VCaP (cell line): ENCODE measurements around the gene PTPRE.

Experiments
- H3K27ac ChIP-seq: fragments of 450-650 bp; 2 replicates; pipeline ENCODE4 v1.5.1; 2017
- CTCF ChIP-seq: fragments of 450-650 bp; conservative IDR thresholded peaks from 2 replicates; pipeline ENCODE4 v1.5.1; 2017; ENCODE audit warnings: mild to moderate bottlenecking, moderate library complexity

PTPRE gene

GRCh38 chr10:128044961-128045832 lies 138.3 kb downstream of the PTPRE start:
- no peak for TF ChIP-seq CTCF
- no peak overlapping the region for H3K27ac ChIP-seq

GRCh38 chr10:128045833-128046120 lies 138.9 kb downstream of the PTPRE start:
- TF ChIP-seq CTCF: no peak
- H3K27ac ChIP-seq: no peak overlapping the region

GRCh38 chr10:128046156-128046952 lies 139.5 kb downstream of the PTPRE start:
- TF ChIP-seq CTCF: no peak
- H3K27ac ChIP-seq: no peak overlapping the region

- H3K27ac ChIP-seq: no peak overlapping the region
- no peak for TF ChIP-seq CTCF
Measured at GRCh38 chr10:128046953-128047290, 140.0 kb downstream of the PTPRE start.

GRCh38 chr10:128047351-128047750 lies 140.4 kb downstream of the PTPRE start:
- no peak overlapping the region for H3K27ac ChIP-seq

GRCh38 chr10:128047991-128048818 lies 141.3 kb downstream of the PTPRE start:
- no peak overlapping the region for H3K27ac ChIP-seq

More at GRCh38 chr10:128047351-128047750, 140.4 kb downstream of the PTPRE start:
- no peak for TF ChIP-seq CTCF

More at GRCh38 chr10:128047991-128048818, 141.3 kb downstream of the PTPRE start:
- TF ChIP-seq CTCF: no peak
